ENCODE results near the gene PSORS1C2. TPM values are rescaled to one million over a fixed set of nuclear protein-coding genes. Genes with fewer than 3 reads are reported as not detected.

The PSORS1C2 gene
- total RNA-seq, 1 donor from 2014 or later = not detected

DNA sequence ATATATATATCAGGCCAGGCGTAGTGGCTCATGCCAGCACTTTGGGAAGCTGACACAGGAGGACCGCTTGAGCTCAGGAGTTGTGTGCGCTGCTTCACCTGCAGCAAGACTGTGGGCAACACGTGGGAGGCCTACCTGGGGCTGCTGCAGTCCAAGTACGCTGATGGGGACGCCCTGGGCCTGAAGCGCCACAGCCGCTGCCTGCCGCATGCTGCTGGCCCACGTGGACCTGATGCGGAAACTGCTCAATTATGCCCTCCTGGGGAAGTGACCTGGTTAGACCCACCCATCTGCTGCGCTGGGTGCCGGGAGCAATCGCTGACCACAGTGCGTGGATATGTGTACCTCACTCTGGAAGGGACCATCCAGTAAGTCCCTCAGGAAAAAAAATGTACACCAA lies 1.8 kb upstream of the PSORS1C2 start:
- H3K9me3 Mint-ChIP-seq (ENCODE audit: low read depth) = no peaks in the 10 kb centered on the region
- peaks cover 34% of the 10 kb centered on the region for H3K4me1 Mint-ChIP-seq (ENCODE audit: low read depth)
- no peaks in the 10 kb centered on the region for H3K27me3 Mint-ChIP-seq (ENCODE audit: low read depth)
- H3K36me3 Mint-ChIP-seq (ENCODE audit: low read depth) = peaks cover 9% of the 10 kb centered on the region
- no peak overlapping the region for H3K4me3 Mint-ChIP-seq (ENCODE audit: unreplicated experiment)
- TF ChIP-seq, protein P1, sequence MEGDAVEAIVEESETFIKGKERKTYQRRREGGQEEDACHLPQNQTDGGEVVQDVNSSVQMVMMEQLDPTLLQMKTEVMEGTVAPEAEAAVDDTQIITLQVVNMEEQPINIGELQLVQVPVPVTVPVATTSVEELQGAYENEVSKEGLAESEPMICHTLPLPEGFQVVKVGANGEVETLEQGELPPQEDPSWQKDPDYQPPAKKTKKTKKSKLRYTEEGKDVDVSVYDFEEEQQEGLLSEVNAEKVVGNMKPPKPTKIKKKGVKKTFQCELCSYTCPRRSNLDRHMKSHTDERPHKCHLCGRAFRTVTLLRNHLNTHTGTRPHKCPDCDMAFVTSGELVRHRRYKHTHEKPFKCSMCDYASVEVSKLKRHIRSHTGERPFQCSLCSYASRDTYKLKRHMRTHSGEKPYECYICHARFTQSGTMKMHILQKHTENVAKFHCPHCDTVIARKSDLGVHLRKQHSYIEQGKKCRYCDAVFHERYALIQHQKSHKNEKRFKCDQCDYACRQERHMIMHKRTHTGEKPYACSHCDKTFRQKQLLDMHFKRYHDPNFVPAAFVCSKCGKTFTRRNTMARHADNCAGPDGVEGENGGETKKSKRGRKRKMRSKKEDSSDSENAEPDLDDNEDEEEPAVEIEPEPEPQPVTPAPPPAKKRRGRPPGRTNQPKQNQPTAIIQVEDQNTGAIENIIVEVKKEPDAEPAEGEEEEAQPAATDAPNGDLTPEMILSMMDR (IDR thresholded peaks at IDR 0.05) = no peak
- DNase-seq (ENCODE audit: low spot score) = no peak
- no peak overlapping the region for H3K27ac Mint-ChIP-seq (ENCODE audit: unreplicated experiment)

DNA sequence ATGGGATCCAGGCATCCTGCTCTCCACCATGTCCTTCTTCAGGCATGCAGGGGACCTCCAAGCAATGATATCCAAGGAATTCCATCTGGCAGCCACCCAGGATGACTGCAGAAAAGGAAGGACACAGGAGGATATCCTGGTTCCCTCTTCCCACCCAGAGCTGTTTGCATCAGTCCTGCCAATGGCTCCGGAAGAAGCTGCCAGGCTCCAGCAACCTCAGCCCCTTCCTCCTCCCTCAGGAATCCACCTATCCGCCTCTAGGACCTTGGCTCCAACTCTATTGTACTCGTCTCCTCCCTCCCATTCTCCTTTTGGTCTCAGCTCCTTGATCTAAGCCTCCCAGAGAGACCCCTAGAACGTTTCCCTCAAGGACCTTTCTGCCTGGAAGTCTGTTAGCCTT lies 733 bp upstream of the PSORS1C2 start:
- TF ChIP-seq, protein P1 (IDR thresholded peaks at IDR 0.05) = no peak
- Mint-ChIP-seq H3K4me1 (ENCODE audit: low read depth) (peaks cover 34% of the 10 kb centered on the region), H3K9me3 (ENCODE audit: low read depth) (no peaks in the 10 kb centered on the region), H3K27ac (ENCODE audit: unreplicated experiment) (no peak overlapping the region), H3K4me3 (ENCODE audit: unreplicated experiment) (no peak overlapping the region), H3K36me3 (ENCODE audit: low read depth) (peaks cover 4% of the 10 kb centered on the region), H3K27me3 (ENCODE audit: low read depth) (no peaks in the 10 kb centered on the region)
- DNase-seq (ENCODE audit: low spot score) = no peak

DNA sequence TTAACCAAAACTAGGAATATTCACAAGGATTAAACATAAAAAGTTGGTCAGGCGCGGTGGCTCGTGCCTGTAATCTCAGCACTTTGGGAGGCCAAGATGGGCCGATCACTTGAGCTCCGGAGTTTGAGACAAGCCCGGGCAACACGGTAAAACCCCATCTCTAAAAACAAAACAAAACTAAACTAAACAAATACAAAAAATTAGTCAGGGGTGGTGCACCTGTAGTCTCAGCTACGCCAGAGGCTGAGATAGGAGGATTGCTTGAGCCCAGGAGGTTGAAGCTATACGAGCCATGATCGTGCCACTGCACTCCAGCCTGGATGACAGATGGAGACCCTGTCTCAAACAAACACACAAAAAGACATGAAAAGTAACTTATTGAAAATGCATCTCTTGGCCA lies 3.2 kb downstream of the PSORS1C2 start:
- no peak overlapping the region for H3K27ac Mint-ChIP-seq (ENCODE audit: unreplicated experiment)
- H3K4me1 Mint-ChIP-seq (ENCODE audit: low read depth) = peaks cover 17% of the 10 kb centered on the region
- DNase-seq (ENCODE audit: low spot score) = no peak
- no peaks in the 10 kb centered on the region for H3K27me3 Mint-ChIP-seq (ENCODE audit: low read depth)
- H3K4me3 Mint-ChIP-seq (ENCODE audit: unreplicated experiment) = no peak overlapping the region
- no peaks in the 10 kb centered on the region for H3K9me3 Mint-ChIP-seq (ENCODE audit: low read depth)
- TF ChIP-seq, protein P1 (IDR thresholded peaks at IDR 0.05) = no peak
- no peaks in the 10 kb centered on the region for H3K36me3 Mint-ChIP-seq (ENCODE audit: low read depth)

DNA sequence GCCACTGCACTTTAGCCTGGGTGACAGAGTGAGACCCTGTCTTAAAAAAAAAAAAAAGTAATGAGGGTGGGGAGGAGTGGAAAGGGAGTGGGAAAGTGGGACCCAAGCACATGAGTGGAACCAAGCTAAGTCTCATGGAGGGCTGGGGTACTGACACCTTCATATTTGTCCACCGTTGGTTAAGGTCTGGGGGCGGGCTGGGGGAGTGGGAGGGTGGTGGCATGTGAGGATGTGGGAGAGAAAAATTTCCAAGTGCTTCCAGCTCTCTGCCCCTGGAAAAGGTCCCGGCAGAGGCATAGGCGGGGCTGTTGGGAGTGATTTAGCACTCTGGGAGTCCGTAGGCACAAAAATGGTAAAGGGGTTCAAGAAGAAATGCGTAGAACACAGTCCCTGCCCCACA lies 6.1 kb downstream of the PSORS1C2 start:
- peaks cover 9% of the 10 kb centered on the region for H3K4me1 Mint-ChIP-seq (ENCODE audit: low read depth)
- H3K4me3 Mint-ChIP-seq (ENCODE audit: unreplicated experiment) = no peak overlapping the region
- no peaks in the 10 kb centered on the region for H3K9me3 Mint-ChIP-seq (ENCODE audit: low read depth)
- no peaks in the 10 kb centered on the region for H3K36me3 Mint-ChIP-seq (ENCODE audit: low read depth)
- no peak overlapping the region for H3K27ac Mint-ChIP-seq (ENCODE audit: unreplicated experiment)
- no peak for DNase-seq (ENCODE audit: low spot score)
- TF ChIP-seq, protein P1 (IDR thresholded peaks at IDR 0.05) = no peak
- peaks cover 7% of the 10 kb centered on the region for H3K27me3 Mint-ChIP-seq (ENCODE audit: low read depth)

DNA sequence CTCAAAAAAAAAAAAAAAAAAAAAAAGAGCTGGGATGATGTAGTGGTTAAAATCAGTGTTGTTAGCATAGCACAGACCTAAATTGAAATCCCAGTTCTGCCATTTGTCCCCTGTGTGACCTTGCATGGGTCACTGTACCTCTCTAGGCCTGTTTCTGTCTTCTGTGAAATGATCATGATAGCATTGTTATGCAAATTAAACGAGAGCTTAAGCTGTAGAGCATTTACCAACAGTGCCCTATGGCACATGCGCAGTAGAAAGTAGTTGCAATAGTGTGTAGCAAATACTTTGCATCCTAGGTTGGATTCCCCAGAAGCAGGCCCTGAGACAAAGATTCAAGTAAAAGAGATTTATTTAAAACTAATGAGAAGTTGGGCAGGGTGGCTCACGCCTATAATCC lies 7.3 kb downstream of the PSORS1C2 start:
- TF ChIP-seq, protein P1 (IDR thresholded peaks at IDR 0.05) = no peak
- Mint-ChIP-seq H3K4me3 (ENCODE audit: unreplicated experiment) (no peak overlapping the region), H3K27ac (ENCODE audit: unreplicated experiment) (no peak overlapping the region), H3K27me3 (ENCODE audit: low read depth) (peaks cover 8% of the 10 kb centered on the region), H3K36me3 (ENCODE audit: low read depth) (no peaks in the 10 kb centered on the region), H3K4me1 (ENCODE audit: low read depth) (peaks cover 7% of the 10 kb centered on the region), H3K9me3 (ENCODE audit: low read depth) (no peaks in the 10 kb centered on the region)
- no peak for DNase-seq (ENCODE audit: low spot score)
